ENCODE data around the gene PPM1E.

The PPM1E gene

GRCh38 chr17:59018019-59018418, 262.4 kb downstream of the PPM1E start:
- TF ChIP-seq EZH2phosphoT487 (IDR thresholded peaks at IDR 0.05; ENCODE audit: low read depth) (no peak), CTCF (IDR thresholded peaks at IDR 0.05; ENCODE audit: low read depth, low read length) (no peak)
- no peaks in the 10 kb centered on the region for H3K27me3 ChIP-seq (ENCODE audit: low read depth, low read length)
- no peaks in the 10 kb centered on the region for H3K9me3 ChIP-seq (ENCODE audit: insufficient read depth, low read length)
- H3K4me3 ChIP-seq (ENCODE audit: low read length), result no peak overlapping the region
- H3K9ac ChIP-seq (ENCODE audit: low read length), result no peak overlapping the region
- no peaks in the 10 kb centered on the region for H3K4me1 ChIP-seq (ENCODE audit: low read length)
- H3K36me3 ChIP-seq (replicated peaks; ENCODE audit: low read depth, low read length), result peaks cover 8% of the 10 kb centered on the region
- no peak overlapping the region for H2AFZ ChIP-seq (ENCODE audit: low read depth, low read length)
- H4K20me1 ChIP-seq (ENCODE audit: insufficient read depth, low read length), result no peaks in the 10 kb centered on the region
- no peaks in the 10 kb centered on the region for H3K79me2 ChIP-seq (ENCODE audit: low read length)
- no peak overlapping the region for H3K4me2 ChIP-seq (ENCODE audit: low read length)
- no peak overlapping the region for H3K27ac ChIP-seq (ENCODE audit: low read length)

DNA sequence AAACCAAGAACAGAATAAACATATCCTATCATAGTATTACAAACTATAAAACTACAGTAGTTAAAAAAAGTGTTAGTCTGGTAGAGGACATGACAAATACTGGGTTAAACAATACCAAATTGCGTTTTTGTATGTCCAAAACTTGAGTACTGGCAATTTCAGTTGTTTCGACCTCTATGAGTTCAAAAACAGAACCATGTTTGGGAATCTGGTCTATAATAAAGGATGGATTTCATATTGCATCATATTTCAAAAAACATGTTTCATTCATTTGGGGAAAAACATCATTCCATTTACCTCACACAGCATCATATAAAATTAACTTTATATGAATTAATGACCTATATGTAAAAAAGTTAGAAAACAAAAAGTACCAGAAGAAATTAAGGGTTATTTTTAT, 269.3 kb downstream of the PPM1E start:
- Histone ChIP-seq H3K9me3 (ENCODE audit: insufficient read depth, low read length) (no peaks in the 10 kb centered on the region), H3K27ac (ENCODE audit: low read length) (no peak overlapping the region), H3K79me2 (ENCODE audit: low read length) (no peaks in the 10 kb centered on the region), H3K36me3 (replicated peaks; ENCODE audit: low read depth, low read length) (peaks cover 4% of the 10 kb centered on the region), H4K20me1 (ENCODE audit: insufficient read depth, low read length) (no peaks in the 10 kb centered on the region), H3K27me3 (ENCODE audit: low read depth, low read length) (no peaks in the 10 kb centered on the region), H3K4me3 (ENCODE audit: low read length) (no peak overlapping the region), H3K4me2 (ENCODE audit: low read length) (no peak overlapping the region), H2AFZ (ENCODE audit: low read depth, low read length) (no peak overlapping the region), H3K9ac (ENCODE audit: low read length) (no peak overlapping the region), H3K4me1 (ENCODE audit: low read length) (peaks cover 27% of the 10 kb centered on the region)
- TF ChIP-seq CTCF (IDR thresholded peaks at IDR 0.05; ENCODE audit: low read depth, low read length), result no peak
- TF ChIP-seq EZH2phosphoT487 (IDR thresholded peaks at IDR 0.05; ENCODE audit: low read depth), result no peak

DNA sequence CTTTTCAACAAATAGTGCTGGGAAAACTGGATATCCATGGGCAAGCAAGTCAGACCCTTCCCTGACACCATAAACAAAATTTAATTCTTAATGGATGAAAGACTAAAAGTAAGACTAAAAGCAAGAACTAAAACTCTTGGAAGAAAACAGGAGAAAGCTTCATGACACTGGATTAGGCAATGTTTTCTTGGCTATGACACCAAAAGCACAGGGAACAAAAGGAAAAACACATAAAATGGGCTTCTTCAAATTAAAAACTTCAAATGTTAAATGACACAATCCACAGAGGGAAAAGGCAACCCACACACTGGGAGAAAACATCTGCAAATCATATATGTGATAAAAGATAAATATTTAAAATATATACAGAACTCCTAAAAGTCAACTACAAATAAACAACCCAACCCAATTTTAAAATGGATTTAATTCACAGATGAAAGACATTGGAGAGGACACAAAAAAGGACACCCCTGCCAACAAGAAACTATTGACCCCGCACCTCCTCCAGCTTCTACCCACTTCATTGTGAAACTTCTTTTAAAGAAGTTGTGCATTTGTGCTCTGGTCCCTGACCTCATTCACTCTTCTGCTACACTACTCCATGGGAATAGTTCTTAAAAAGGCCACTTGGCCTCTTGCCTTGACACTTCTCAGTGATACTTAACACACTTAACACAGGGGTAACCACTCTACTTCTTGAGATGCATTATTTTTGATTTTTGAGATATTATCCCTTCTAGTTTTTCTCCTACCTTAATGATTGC, 270.7 kb downstream of the PPM1E start:
- peaks cover 2% of the 10 kb centered on the region for H3K36me3 ChIP-seq (replicated peaks; ENCODE audit: low read depth, low read length)
- H3K79me2 ChIP-seq (ENCODE audit: low read length), result no peaks in the 10 kb centered on the region
- H3K4me1 ChIP-seq (ENCODE audit: low read length), result peaks cover 27% of the 10 kb centered on the region
- H3K9me3 ChIP-seq (ENCODE audit: insufficient read depth, low read length), result no peaks in the 10 kb centered on the region
- TF ChIP-seq CTCF (IDR thresholded peaks at IDR 0.05; ENCODE audit: low read depth, low read length) (no peak), EZH2phosphoT487 (IDR thresholded peaks at IDR 0.05; ENCODE audit: low read depth) (no peak)
- H3K27ac ChIP-seq (ENCODE audit: low read length), result no peak overlapping the region
- H3K4me2 ChIP-seq (ENCODE audit: low read length), result no peak overlapping the region
- H4K20me1 ChIP-seq (ENCODE audit: insufficient read depth, low read length), result no peaks in the 10 kb centered on the region
- H3K4me3 ChIP-seq (ENCODE audit: low read length), result no peak overlapping the region
- no peak overlapping the region for H2AFZ ChIP-seq (ENCODE audit: low read depth, low read length)
- H3K27me3 ChIP-seq (ENCODE audit: low read depth, low read length), result no peaks in the 10 kb centered on the region
- no peak overlapping the region for H3K9ac ChIP-seq (ENCODE audit: low read length)

- H3K79me2 ChIP-seq (ENCODE audit: low read length), result no peaks in the 10 kb centered on the region
- H3K4me2 ChIP-seq (ENCODE audit: low read length), result no peak overlapping the region
- no peak overlapping the region for H3K27ac ChIP-seq (ENCODE audit: low read length)
- H3K4me1 ChIP-seq (ENCODE audit: low read length), result peaks cover 27% of the 10 kb centered on the region
- TF ChIP-seq EZH2phosphoT487 (IDR thresholded peaks at IDR 0.05; ENCODE audit: low read depth), result no peak
- H3K4me3 ChIP-seq (ENCODE audit: low read length), result no peak overlapping the region
- no peaks in the 10 kb centered on the region for H3K9me3 ChIP-seq (ENCODE audit: insufficient read depth, low read length)
- no peaks in the 10 kb centered on the region for H3K27me3 ChIP-seq (ENCODE audit: low read depth, low read length)
- H3K36me3 ChIP-seq (replicated peaks; ENCODE audit: low read depth, low read length), result no peaks in the 10 kb centered on the region
- no peaks in the 10 kb centered on the region for H4K20me1 ChIP-seq (ENCODE audit: insufficient read depth, low read length)
- no peak overlapping the region for H2AFZ ChIP-seq (ENCODE audit: low read depth, low read length)
- no peak overlapping the region for H3K9ac ChIP-seq (ENCODE audit: low read length)
Measured at GRCh38 chr17:59027750-59028149, 272.1 kb downstream of the PPM1E start.

Data from OCI-LY3 (cell line).